ENCODE results near the gene TANC2. TPM values are rescaled to one million over a fixed set of nuclear protein-coding genes. Genes with fewer than 3 reads are reported as not detected.

TANC2 gene
- total RNA-seq, 1 experiment from 2014 or later = 18.6 TPM

DNA sequence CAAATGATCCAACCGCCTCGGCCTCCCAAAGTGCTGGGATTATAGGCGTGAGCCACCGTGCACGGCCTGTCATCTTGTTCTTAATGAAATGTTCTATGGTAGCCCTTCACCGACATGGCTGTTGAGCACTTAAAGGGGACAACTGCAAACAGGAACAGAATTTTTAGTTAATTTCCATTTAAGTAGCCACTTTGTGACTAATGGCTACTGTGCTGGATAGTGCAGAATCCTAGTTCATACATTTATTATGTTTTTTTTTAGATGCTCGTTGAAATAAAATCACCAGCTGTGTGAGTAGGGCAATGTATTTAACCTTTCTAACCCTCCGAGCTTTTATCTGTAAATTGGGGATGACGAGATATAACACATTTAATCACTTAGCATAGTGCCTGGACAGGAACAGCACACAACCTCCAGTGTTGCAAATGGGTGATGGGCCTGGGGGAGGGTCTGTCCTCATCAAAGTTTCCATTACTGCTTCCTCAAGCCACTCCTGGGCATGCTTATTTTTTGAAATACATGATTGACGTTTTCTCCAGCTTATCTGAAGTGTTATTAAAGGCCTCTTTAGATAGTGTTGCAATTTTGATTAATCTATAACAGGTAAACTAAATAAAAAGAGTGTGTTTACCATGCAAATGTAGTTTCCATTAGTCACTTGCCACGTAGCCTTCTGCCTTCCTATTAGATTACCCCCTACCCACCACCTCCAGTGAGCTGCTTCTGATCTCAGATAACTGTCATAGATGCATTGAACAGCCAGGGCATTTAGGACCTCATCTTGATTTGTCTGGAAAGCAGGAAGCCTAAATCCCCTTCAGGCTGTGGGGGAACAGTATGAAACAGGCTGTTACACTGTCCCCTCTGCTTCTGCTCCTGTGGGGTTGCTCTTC, 42.5 kb upstream of the TANC2 start:
- H3K27ac Mint-ChIP-seq = no peak overlapping the region
- no peak for ATAC-seq
- H3K4me3 Mint-ChIP-seq = no peak overlapping the region
- H3K36me3 Mint-ChIP-seq = no peaks in the 10 kb centered on the region
- no peak for DNase-seq (ENCODE audit: low spot score)
- POLR2A ChIA-PET = no interaction called here
- no peaks in the 10 kb centered on the region for H3K4me1 Mint-ChIP-seq
- CTCF ChIA-PET = no interaction called here
- H3K27me3 Mint-ChIP-seq (ENCODE audit: low read depth) = no peaks in the 10 kb centered on the region
- peaks cover 3% of the 10 kb centered on the region; the same call in 1 of the 2 replicates for H3K9me3 Mint-ChIP-seq
- TF ChIP-seq TEAD4 (CRISPR knock-in tag; IDR thresholded peaks at IDR 0.05) = no peak
- TF ChIP-seq ERG (CRISPR knock-in tag; IDR thresholded peaks at IDR 0.05) = no peak
- TF ChIP-seq, protein P1, sequence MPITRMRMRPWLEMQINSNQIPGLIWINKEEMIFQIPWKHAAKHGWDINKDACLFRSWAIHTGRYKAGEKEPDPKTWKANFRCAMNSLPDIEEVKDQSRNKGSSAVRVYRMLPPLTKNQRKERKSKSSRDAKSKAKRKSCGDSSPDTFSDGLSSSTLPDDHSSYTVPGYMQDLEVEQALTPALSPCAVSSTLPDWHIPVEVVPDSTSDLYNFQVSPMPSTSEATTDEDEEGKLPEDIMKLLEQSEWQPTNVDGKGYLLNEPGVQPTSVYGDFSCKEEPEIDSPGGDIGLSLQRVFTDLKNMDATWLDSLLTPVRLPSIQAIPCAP (CRISPR knock-in tag; IDR thresholded peaks at IDR 0.05) = no peak
- TF ChIP-seq, protein P2, sequence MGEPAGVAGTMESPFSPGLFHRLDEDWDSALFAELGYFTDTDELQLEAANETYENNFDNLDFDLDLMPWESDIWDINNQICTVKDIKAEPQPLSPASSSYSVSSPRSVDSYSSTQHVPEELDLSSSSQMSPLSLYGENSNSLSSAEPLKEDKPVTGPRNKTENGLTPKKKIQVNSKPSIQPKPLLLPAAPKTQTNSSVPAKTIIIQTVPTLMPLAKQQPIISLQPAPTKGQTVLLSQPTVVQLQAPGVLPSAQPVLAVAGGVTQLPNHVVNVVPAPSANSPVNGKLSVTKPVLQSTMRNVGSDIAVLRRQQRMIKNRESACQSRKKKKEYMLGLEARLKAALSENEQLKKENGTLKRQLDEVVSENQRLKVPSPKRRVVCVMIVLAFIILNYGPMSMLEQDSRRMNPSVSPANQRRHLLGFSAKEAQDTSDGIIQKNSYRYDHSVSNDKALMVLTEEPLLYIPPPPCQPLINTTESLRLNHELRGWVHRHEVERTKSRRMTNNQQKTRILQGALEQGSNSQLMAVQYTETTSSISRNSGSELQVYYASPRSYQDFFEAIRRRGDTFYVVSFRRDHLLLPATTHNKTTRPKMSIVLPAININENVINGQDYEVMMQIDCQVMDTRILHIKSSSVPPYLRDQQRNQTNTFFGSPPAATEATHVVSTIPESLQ (CRISPR knock-in tag; IDR thresholded peaks at IDR 0.05) = no peak
- TF ChIP-seq OVOL2 (CRISPR knock-in tag; IDR thresholded peaks at IDR 0.05; ENCODE audit: borderline replicate concordance) = no peak
- TF ChIP-seq, protein P3, sequence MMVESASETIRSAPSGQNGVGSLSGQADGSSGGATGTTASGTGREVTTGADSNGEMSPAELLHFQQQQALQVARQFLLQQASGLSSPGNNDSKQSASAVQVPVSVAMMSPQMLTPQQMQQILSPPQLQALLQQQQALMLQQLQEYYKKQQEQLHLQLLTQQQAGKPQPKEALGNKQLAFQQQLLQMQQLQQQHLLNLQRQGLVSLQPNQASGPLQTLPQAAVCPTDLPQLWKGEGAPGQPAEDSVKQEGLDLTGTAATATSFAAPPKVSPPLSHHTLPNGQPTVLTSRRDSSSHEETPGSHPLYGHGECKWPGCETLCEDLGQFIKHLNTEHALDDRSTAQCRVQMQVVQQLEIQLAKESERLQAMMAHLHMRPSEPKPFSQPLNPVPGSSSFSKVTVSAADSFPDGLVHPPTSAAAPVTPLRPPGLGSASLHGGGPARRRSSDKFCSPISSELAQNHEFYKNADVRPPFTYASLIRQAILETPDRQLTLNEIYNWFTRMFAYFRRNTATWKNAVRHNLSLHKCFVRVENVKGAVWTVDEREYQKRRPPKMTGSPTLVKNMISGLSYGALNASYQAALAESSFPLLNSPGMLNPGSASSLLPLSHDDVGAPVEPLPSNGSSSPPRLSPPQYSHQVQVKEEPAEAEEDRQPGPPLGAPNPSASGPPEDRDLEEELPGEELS (CRISPR knock-in tag; IDR thresholded peaks at IDR 0.05) = no peak
- TF ChIP-seq PRDM15 (CRISPR knock-in tag; IDR thresholded peaks at IDR 0.05) = no peak
- no peak for TF ChIP-seq ATF1 (CRISPR knock-in tag; IDR thresholded peaks at IDR 0.05)
- TF ChIP-seq GABPB1 (CRISPR knock-in tag; IDR thresholded peaks at IDR 0.05) = no peak
- TF ChIP-seq ZNF121 (CRISPR knock-in tag; IDR thresholded peaks at IDR 0.05) = no peak
- no peak for TF ChIP-seq ZNF232 (CRISPR knock-in tag; IDR thresholded peaks at IDR 0.05)
- no peak for TF ChIP-seq JUN (CRISPR knock-in tag; IDR thresholded peaks at IDR 0.05)
- TF ChIP-seq, protein P4, sequence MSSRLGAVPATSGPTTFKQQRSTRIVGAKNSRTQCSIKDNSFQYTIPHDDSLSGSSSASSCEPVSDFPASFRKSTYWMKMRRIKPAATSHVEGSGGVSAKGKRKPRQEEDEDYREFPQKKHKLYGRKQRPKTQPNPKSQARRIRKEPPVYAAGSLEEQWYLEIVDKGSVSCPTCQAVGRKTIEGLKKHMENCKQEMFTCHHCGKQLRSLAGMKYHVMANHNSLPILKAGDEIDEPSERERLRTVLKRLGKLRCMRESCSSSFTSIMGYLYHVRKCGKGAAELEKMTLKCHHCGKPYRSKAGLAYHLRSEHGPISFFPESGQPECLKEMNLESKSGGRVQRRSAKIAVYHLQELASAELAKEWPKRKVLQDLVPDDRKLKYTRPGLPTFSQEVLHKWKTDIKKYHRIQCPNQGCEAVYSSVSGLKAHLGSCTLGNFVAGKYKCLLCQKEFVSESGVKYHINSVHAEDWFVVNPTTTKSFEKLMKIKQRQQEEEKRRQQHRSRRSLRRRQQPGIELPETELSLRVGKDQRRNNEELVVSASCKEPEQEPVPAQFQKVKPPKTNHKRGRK (CRISPR knock-in tag; IDR thresholded peaks at IDR 0.05; ENCODE audit: borderline replicate concordance) = no peak
- TF ChIP-seq MYBL2 (CRISPR knock-in tag; IDR thresholded peaks at IDR 0.05) = no peak
- TF ChIP-seq PREB (CRISPR knock-in tag; IDR thresholded peaks at IDR 0.05; ENCODE audit: borderline replicate concordance) = no peak
- TF ChIP-seq JAZF1 (CRISPR knock-in tag; IDR thresholded peaks at IDR 0.05) = no peak
- no peak for TF ChIP-seq ZNF317 (CRISPR knock-in tag; IDR thresholded peaks at IDR 0.05; ENCODE audit: borderline replicate concordance, low read depth)
- no peak for TF ChIP-seq TEAD1 (CRISPR knock-in tag; IDR thresholded peaks at IDR 0.05)
- TF ChIP-seq SMAD3 (CRISPR knock-in tag; IDR thresholded peaks at IDR 0.05; ENCODE audit: borderline replicate concordance) = no peak
- TF ChIP-seq HMGXB4 (CRISPR knock-in tag; IDR thresholded peaks at IDR 0.05) = no peak
